Esophagus squamous epithelium (tissue), 5 donors: ENCODE data around the gene CTNNA2. TPM values are rescaled to one million over a fixed set of nuclear protein-coding genes. Genes with fewer than 3 reads are reported as not detected.

Experiments
- DNase-seq: peaks from one replicate; lab custom pipeline; 2025; lab: John Stamatoyannopoulos, UW
- H3K27ac ChIP-seq, 4 donors: fragments of 200-600 bp; sonication (generic); one replicate each; pipeline ENCODE4 v1.5.1; 2016 to 2019; ENCODE audit warnings: mild to moderate bottlenecking in 1 of 4
- H3K27me3 ChIP-seq, 4 donors: fragments of 200-600 bp; sonication (generic); 1 replicate in 3 of 4; 2 replicates in 1 of 4; pipeline versions ENCODE4 v1.5.1 to v1.6.0; 2017 to 2021; ENCODE audit warnings: antibody characterized with exemption in 1 of 4
- H3K36me3 ChIP-seq, 3 donors: fragments of 200-600 bp; sonication (generic); one replicate each; pipeline ENCODE4 v1.5.1; 2016 to 2019
- H3K4me1 ChIP-seq, 3 donors: fragments of 200-600 bp; sonication (generic); one replicate each; pipeline ENCODE4 v1.5.1; 2017 to 2019
- H3K4me3 ChIP-seq, 4 donors: fragments of 200-600 bp; sonication (generic); 1 replicate in 3 of 4; 2 replicates in 1 of 4; pipeline ENCODE4 v1.5.1; 2016 to 2019; ENCODE audit warnings: mild to moderate bottlenecking in 2 of 4, moderate library complexity in 1 of 4
- H3K9me3 ChIP-seq, 3 donors: fragments of 200-600 bp; sonication (generic); one replicate each; pipeline ENCODE4 v1.5.1; 2016 to 2019
- CTCF ChIP-seq, 6 experiments: fragments of 450-650 bp in 4 of 6; fragments of 200-600 bp in 2 of 6; sonication (generic) in 2 of 6; IDR thresholded peaks; one replicate each; pipeline ENCODE4 v1.5.1; 2016 to 2019; ENCODE audit warnings: antibody characterized with exemption in 6 of 6, mild to moderate bottlenecking in 4 of 6, moderate library complexity in 4 of 6
- POLR2A ChIP-seq, 4 donors: fragments of 450-650 bp; IDR thresholded peaks; one replicate each; pipeline ENCODE4 v1.6.1; 2017; ENCODE audit warnings: antibody characterized with exemption in 4 of 4, mild to moderate bottlenecking in 4 of 4, moderate library complexity in 3 of 4
- WGBS, 2 donors: methylation state at CpG; one replicate each; pipeline ENCODE4 v1.1.5; 2018; 5-methylcytosine and 5-hydroxymethylcytosine counted together
- intact Hi-C: fragments of 100-400 bp; cut with DNase I; formaldehyde crosslinking; loops from one replicate; pipeline ENCODE4 v1.15.0; 2022
- total RNA-seq, 4 donors: library from RNA; depleted of rRNA; stranded (reverse); fragments of >200 nt; gene quantifications; one replicate each; pipeline ENCODE4 v1.1.0, GENCODE V29; 2016
- donor health status: DM: yes; HTN: yes; CAD: no.

The CTNNA2 gene
- total RNA-seq, 4 donors from 2014 or later: not detected

GRCh38 chr2:80112790-80113189 is 599.9 kb downstream of the CTNNA2 start:
- intact Hi-C loops: no loop called here
- Histone ChIP-seq H3K36me3 (no peaks in the 10 kb centered on the region), H3K4me3 (no peak overlapping the region), H3K9me3 (no peaks in the 10 kb centered on the region), H3K4me1 (no peaks in the 10 kb centered on the region), H3K27ac (no peak overlapping the region), H3K27me3 (no peaks in the 10 kb centered on the region)
- WGBS, 2 donors: 63 to 74% methylated on average over 3 of the region's 3 CpGs
- no peak for DNase-seq
- TF ChIP-seq POLR2A (IDR thresholded peaks at IDR 0.05) (no peak), CTCF (IDR thresholded peaks at IDR 0.05) (no peak)

- H3K4me3 ChIP-seq: no peak overlapping the region
- 50 to 51% methylated on average over 3 of the region's 3 CpGs for WGBS, 2 donors
- no peaks in the 10 kb centered on the region for H3K9me3 ChIP-seq
- no peaks in the 10 kb centered on the region for H3K36me3 ChIP-seq
- intact Hi-C loops: no loop called here
- no peak for DNase-seq
- no peaks in the 10 kb centered on the region for H3K27me3 ChIP-seq
- TF ChIP-seq CTCF (IDR thresholded peaks at IDR 0.05) (no peak), POLR2A (IDR thresholded peaks at IDR 0.05) (no peak)
- no peak overlapping the region for H3K27ac ChIP-seq
- no peaks in the 10 kb centered on the region for H3K4me1 ChIP-seq
Measured at GRCh38 chr2:80113399-80113798, 600.5 kb downstream of the CTNNA2 start.

GRCh38 chr2:80114812-80115211 is 602.0 kb downstream of the CTNNA2 start:
- intact Hi-C loops: no loop called here
- no peaks in the 10 kb centered on the region for H3K36me3 ChIP-seq
- H3K27me3 ChIP-seq: no peaks in the 10 kb centered on the region
- no peak for DNase-seq
- no peak for TF ChIP-seq POLR2A (IDR thresholded peaks at IDR 0.05)
- no peak for TF ChIP-seq CTCF (IDR thresholded peaks at IDR 0.05)
- no peaks in the 10 kb centered on the region for H3K9me3 ChIP-seq
- no peak overlapping the region for H3K27ac ChIP-seq
- WGBS, 2 donors: 44 to 45% methylated on average over 4 of the region's 4 CpGs
- H3K4me3 ChIP-seq: no peak overlapping the region
- H3K4me1 ChIP-seq: no peaks in the 10 kb centered on the region

- DNase-seq: no peak
- Histone ChIP-seq H3K4me1 (no peaks in the 10 kb centered on the region), H3K9me3 (no peaks in the 10 kb centered on the region), H3K36me3 (no peaks in the 10 kb centered on the region), H3K4me3 (no peak overlapping the region), H3K27me3 (no peaks in the 10 kb centered on the region), H3K27ac (no peak overlapping the region)
- TF ChIP-seq CTCF (IDR thresholded peaks at IDR 0.05) (no peak), POLR2A (IDR thresholded peaks at IDR 0.05) (no peak)
- intact Hi-C loops: no loop called here
Measured at GRCh38 chr2:80117401-80117800, 604.5 kb downstream of the CTNNA2 start.

GRCh38 chr2:80120866-80121265 is 608.0 kb downstream of the CTNNA2 start:
- TF ChIP-seq CTCF (IDR thresholded peaks at IDR 0.05) (no peak), POLR2A (IDR thresholded peaks at IDR 0.05) (no peak)
- 70 to 73% methylated on average over 3 of the region's 3 CpGs for WGBS, 2 donors
- no peaks in the 10 kb centered on the region for H3K27me3 ChIP-seq
- no peak overlapping the region for H3K27ac ChIP-seq
- no peaks in the 10 kb centered on the region for H3K36me3 ChIP-seq
- H3K4me3 ChIP-seq: no peak overlapping the region
- intact Hi-C loops: no loop called here
- H3K4me1 ChIP-seq: no peaks in the 10 kb centered on the region
- no peaks in the 10 kb centered on the region for H3K9me3 ChIP-seq
- DNase-seq: no peak
